Ovary (tissue), 3 donors: ENCODE measurements around the gene SLC7A6OS.

Experiments used
- CTCF ChIP-seq, 3 donors: fragments of 450-650 bp in 2 of 3; fragments of 200-600 bp in 1 of 3; IDR thresholded peaks; one replicate each; pipeline versions ENCODE4 v1.5.1 to v1.8.0; 2016 to 2022; ENCODE audit warnings: antibody characterized with exemption in 3 of 3, mild to moderate bottlenecking in 1 of 3
- EP300 ChIP-seq: sonication (generic); formaldehyde crosslinking; IDR thresholded peaks from one replicate; pipeline ENCODE4 v1.6.1; 2017; ENCODE audit warnings: antibody characterized with exemption
- POLR2A ChIP-seq: fragments of 450-650 bp; IDR thresholded peaks from one replicate; pipeline ENCODE4 v1.6.1; 2017; ENCODE audit warnings: antibody characterized with exemption, mild to moderate bottlenecking, moderate library complexity
- donor health status: DM: no; HTN: no; CAD: no.

DNA sequence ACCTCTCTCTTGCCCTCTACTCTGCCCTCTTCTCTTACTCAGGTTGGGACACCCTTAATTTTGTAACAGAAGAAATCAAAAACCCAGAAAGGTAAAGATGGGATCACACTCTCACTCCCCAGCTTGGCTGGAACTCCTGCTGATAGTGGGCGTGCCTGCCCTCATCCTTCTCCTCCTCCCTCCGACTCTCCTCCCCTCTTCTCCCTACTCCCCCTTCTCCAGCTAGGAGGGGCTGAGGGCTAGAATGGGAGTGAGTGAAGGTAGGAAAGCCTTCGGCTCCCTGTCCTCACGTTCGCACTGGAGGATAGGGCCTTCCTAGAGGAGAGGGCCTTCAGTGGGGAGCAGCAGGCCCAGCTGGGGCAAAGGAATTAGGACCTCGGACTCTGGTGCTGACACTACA, 20.3 kb downstream of the SLC7A6OS start:
- TF ChIP-seq CTCF (IDR thresholded peaks at IDR 0.05) (no peak), EP300 (no peak), POLR2A (no peak)
